IMR-90 (cell line): ENCODE results near the gene NEK4. TPM values are rescaled to one million over a fixed set of nuclear protein-coding genes. Genes with fewer than 3 reads are reported as not detected.

Experiments used
- ATAC-seq: fragments of 200-7000 bp; cut with Tn5 transposase; 2 replicates; pipeline ENCODE4 v1.9.1; 2020; ENCODE audit warnings: low read depth, mild to moderate bottlenecking, moderate library complexity
- BruUV-seq: library from RNA; stranded (reverse); fragments of 400-500 nt; replicated peaks from 2 replicates; lab custom pipeline; 2021; lab: Mats Ljungman, UMichigan
- CTCF ChIA-PET: fragments of 300-600 bp; formaldehyde crosslinking; extraction: SDS; loops from one replicate; lab custom pipeline; 2021; ENCODE audit warnings: antibody characterized with exemption; lab: Yijun Ruan, JAX
- POLR2A ChIA-PET: fragments of 300-600 bp; sonication (Branson Sonifier 250); formaldehyde crosslinking; loops from one replicate; lab custom pipeline; 2022; ENCODE audit warnings: antibody characterized with exemption; ENCODE audit not compliant: unreplicated experiment; lab: Charles Lee
- DNase-seq: peaks from one replicate; pipeline ENCODE4 v3.0.0; 2013
- H2AFZ ChIP-seq: replicated peaks from 2 replicates; pipeline ENCODE3; 2013; ENCODE audit warnings: low read length, mild to moderate bottlenecking; ENCODE audit not compliant: poor library complexity
- H2AK5ac ChIP-seq: 2 replicates; pipeline ENCODE4 v1.6.1; 2013; ENCODE audit warnings: low read depth, low read length, inconsistent platforms
- H2AK9ac ChIP-seq: replicated peaks from 2 replicates; pipeline ENCODE3; 2013; ENCODE audit warnings: mild to moderate bottlenecking, low read depth, low read length, moderate library complexity; ENCODE audit not compliant: poor library complexity
- H2BK120ac ChIP-seq: 2 replicates; pipeline ENCODE4 v1.6.1; 2013; ENCODE audit warnings: low read depth, low read length, inconsistent platforms
- H2BK15ac ChIP-seq: 3 replicates; pipeline ENCODE4 v1.6.1; 2013; ENCODE audit warnings: low read depth, low read length, inconsistent platforms
- H2BK20ac ChIP-seq: 2 replicates; pipeline ENCODE4 v1.6.1; 2013; ENCODE audit warnings: low read depth, mild to moderate bottlenecking, inconsistent platforms, low read length, moderate library complexity
- H2BK5ac ChIP-seq: 2 replicates; pipeline ENCODE4 v1.6.1; 2013; ENCODE audit warnings: mild to moderate bottlenecking, low read depth, low read length, inconsistent platforms; ENCODE audit not compliant: poor library complexity, severe bottlenecking
- H3K14ac ChIP-seq: replicated peaks from 2 replicates; pipeline ENCODE4 v1.6.1; 2013; ENCODE audit warnings: low read depth, low read length, inconsistent platforms
- H3K18ac ChIP-seq: 2 replicates; pipeline ENCODE4 v1.6.1; 2013; ENCODE audit warnings: low read depth, low read length, control low read depth
- H3K23ac ChIP-seq: 2 replicates; pipeline ENCODE4 v1.6.1; 2013; ENCODE audit warnings: low read depth, low read length, inconsistent platforms
- H3K27ac ChIP-seq: 2 replicates; pipeline ENCODE4 v1.5.1; 2013; ENCODE audit warnings: mild to moderate bottlenecking, control low read depth, low read length; ENCODE audit not compliant: insufficient read depth
- H3K27me3 ChIP-seq: 2 replicates; pipeline ENCODE4 v1.6.1; 2013; ENCODE audit warnings: low read length; ENCODE audit not compliant: control insufficient read depth, insufficient read depth
- H3K36me3 ChIP-seq: 2 replicates; pipeline ENCODE4 v1.6.1; 2013; ENCODE audit warnings: low read length, mixed read lengths; ENCODE audit not compliant: control insufficient read depth, insufficient read depth
- H3K4ac ChIP-seq: 2 replicates; pipeline ENCODE4 v1.6.1; 2013; ENCODE audit warnings: low read depth, low read length, inconsistent platforms
- H3K4me1 ChIP-seq: 2 replicates; pipeline ENCODE4 v1.6.1; 2013; ENCODE audit warnings: low read length, mixed read lengths; ENCODE audit not compliant: control insufficient read depth, insufficient read depth
- H3K4me2 ChIP-seq: 2 replicates; pipeline ENCODE4 v1.6.1; 2013; ENCODE audit warnings: low read depth, mild to moderate bottlenecking, control low read depth, low read length, moderate library complexity
- H3K4me3 ChIP-seq: 2 replicates; pipeline ENCODE4 v1.5.1; 2013; ENCODE audit warnings: low read depth, mild to moderate bottlenecking, control low read depth, low read length, moderate library complexity; ENCODE audit not compliant: insufficient read depth
- H3K56ac ChIP-seq: 2 replicates; pipeline ENCODE4 v1.6.1; 2013; ENCODE audit warnings: low read length, inconsistent platforms; ENCODE audit not compliant: insufficient read depth; ENCODE audit errors: extremely low read depth
- H3K79me1 ChIP-seq, 2 experiments: 2 replicates each; pipeline ENCODE4 v1.6.1; 2013; ENCODE audit warnings: low read length in 2 of 2, inconsistent platforms in 1 of 2, low read depth in 1 of 2
- H3K9ac ChIP-seq: 2 replicates; pipeline ENCODE4 v1.6.1; 2013; ENCODE audit warnings: low read depth, low read length, control low read depth
- H3K9me1 ChIP-seq: 2 replicates; pipeline ENCODE4 v1.6.1; 2013; ENCODE audit warnings: low read length, inconsistent platforms; ENCODE audit not compliant: insufficient read depth
- H3K9me3 ChIP-seq: 2 replicates; pipeline ENCODE4 v1.6.1; 2013; ENCODE audit warnings: low read length; ENCODE audit not compliant: control insufficient read depth, insufficient read depth
- H4K20me1 ChIP-seq: 2 replicates; pipeline ENCODE4 v1.6.1; 2013; ENCODE audit warnings: low read length, inconsistent platforms; ENCODE audit not compliant: insufficient read depth
- H4K5ac ChIP-seq: 2 replicates; pipeline ENCODE4 v1.6.1; 2013; ENCODE audit warnings: mild to moderate bottlenecking, low read depth, low read length, control low read depth
- H4K8ac ChIP-seq, 2 experiments: 2 replicates each; pipeline ENCODE4 v1.6.1; 2013; ENCODE audit warnings: low read depth in 2 of 2, low read length in 2 of 2, control low read depth in 1 of 2, inconsistent platforms in 1 of 2
- H4K91ac ChIP-seq: 2 replicates; pipeline ENCODE4 v1.6.1; 2013; ENCODE audit warnings: low read depth, low read length, inconsistent platforms; ENCODE audit not compliant: insufficient read depth
- BHLHE40 ChIP-seq: fragments of 150-350 bp; IDR thresholded peaks from 2 replicates; pipeline ENCODE4 v1.6.1; 2016; ENCODE audit warnings: mild to moderate bottlenecking, low read depth, low read length
- CHD1 ChIP-seq: IDR thresholded peaks from 2 replicates; pipeline ENCODE4 v1.6.1; 2012; ENCODE audit warnings: low read depth, low read length, improper control_type of control experiment
- ELK1 ChIP-seq: fragments of 150-350 bp; IDR thresholded peaks from 2 replicates; pipeline ENCODE4 v1.6.1; 2016; ENCODE audit warnings: low read depth, mild to moderate bottlenecking, low read length, moderate library complexity, borderline replicate concordance
- FOS ChIP-seq: fragments of 150-350 bp; IDR thresholded peaks from 2 replicates; pipeline ENCODE4 v1.6.1; 2016; ENCODE audit warnings: low read depth, low read length
- MAFK ChIP-seq: IDR thresholded peaks from 2 replicates; pipeline ENCODE4 v1.6.1; 2012; ENCODE audit warnings: low read depth, low read length, improper control_type of control experiment
- MXI1 ChIP-seq: IDR thresholded peaks from 2 replicates; pipeline ENCODE4 v1.6.1; 2012; ENCODE audit warnings: low read depth, mild to moderate bottlenecking, low read length, moderate library complexity, borderline replicate concordance
- SMC3 ChIP-seq: fragments of 150-350 bp; IDR thresholded peaks from 2 replicates; pipeline ENCODE4 v1.6.1; 2016; ENCODE audit warnings: low read depth, mild to moderate bottlenecking, antibody characterized with exemption, low read length, moderate library complexity
- WGBS, 2 experiments: methylation state at CpG; one replicate each; pipeline versions ENCODE4 v1.1.5 to v1.1.7; 2013; ENCODE audit warnings: missing lambda C conversion rate in 2 of 2; ENCODE audit not compliant: insufficient read length in 1 of 2; ENCODE audit errors: extremely low coverage in 2 of 2; 5-methylcytosine and 5-hydroxymethylcytosine counted together
- dilution Hi-C: fragments of 300-500 bp; cut with HindIII; formaldehyde crosslinking; loops from one replicate; pipeline ENCODE4 v1.14.3; 2018; ENCODE audit warnings: low sequenced_read_pairs; ENCODE audit not compliant: unreplicated experiment
- in situ Hi-C: fragments of 300-500 bp; cut with MboI; formaldehyde crosslinking; loops from 3 replicates; pipeline ENCODE4 v1.14.3; 2019; ENCODE audit warnings: low sequenced_read_pairs, inconsistent platforms, mixed read lengths
- intact Hi-C: fragments of 100-400 bp; cut with micrococcal nuclease; formaldehyde crosslinking; loops from 2 replicates; pipeline ENCODE4 v1.10.0; 2022
- polyA plus RNA-seq, 3 experiments: library from polyadenylated mRNA; depleted of rRNA; stranded (reverse); fragments of >200 nt; gene quantifications; 2 replicates each; pipeline ENCODE4 v1.2.3, GENCODE V29; 2012; ENCODE audit warnings: low replicate concordance in 1 of 3
- total RNA-seq: library from RNA; depleted of rRNA; stranded (reverse); fragments of >200 nt; gene quantifications from 2 replicates; pipeline ENCODE4 v1.2.3, GENCODE V29; 2012

The NEK4 gene
- total and polyA plus RNA-seq, 2 of the 4 experiments (the other 2 are of a cell fraction), result 10.3 to 24.7 TPM

GRCh38 chr3:52769786-52770455 lies 819 bp downstream of the NEK4 start:
- WGBS, 2 experiments, result 18% methylated on average over 5 of the region's 13 CpGs; no CpG with 5 or more reads in 1 of the 2 experiments
- no peak overlapping the region; the same call in none of the 2 replicates for H3K56ac ChIP-seq
- no peak overlapping the region for H2BK15ac ChIP-seq
- H3K9ac ChIP-seq, result peak overlapping the region; percentile 71
- no peak overlapping the region for H2BK20ac ChIP-seq
- peak overlapping the region; percentile 96 for H3K4me2 ChIP-seq
- H3K23ac ChIP-seq, result no peak overlapping the region; the same call in 1 of the 2 replicates
- peak overlapping the region; percentile 63 for H2AK9ac ChIP-seq
- 0 out of 2 replicates have a peak overlapping the region, but pooled peaks have one; percentile 26 for H3K14ac ChIP-seq
- no peaks in the 10 kb centered on the region for H4K20me1 ChIP-seq
- no peak overlapping the region for H4K5ac ChIP-seq
- H3K18ac ChIP-seq, result no peak overlapping the region
- no peak overlapping the region for H2AK5ac ChIP-seq
- ATAC-seq (no peak), DNase-seq (no peak)
- peaks cover 8% of the 10 kb centered on the region for H3K36me3 ChIP-seq
- H2BK5ac ChIP-seq, result no peak overlapping the region
- H3K9me1 ChIP-seq, result peaks cover 4% of the 10 kb centered on the region
- H2BK120ac ChIP-seq, result no peak overlapping the region
- no peaks in the 10 kb centered on the region for H3K27me3 ChIP-seq
- no peaks in the 10 kb centered on the region for H3K9me3 ChIP-seq
- ChIA-PET POLR2A (no interaction called here), CTCF (no interaction called here)
- no peak overlapping the region for H3K4ac ChIP-seq
- intact Hi-C loops (loop anchor here (2.0 kb wide), 1 partner anchor 165 kb away; no protein-coding TSS in a partner anchor), in situ Hi-C loops (no loop called here), dilution Hi-C loops (no loop called here)
- H3K27ac ChIP-seq, result no peak overlapping the region; the same call in 1 of the 2 replicates
- H4K91ac ChIP-seq, result no peak overlapping the region
- peak overlapping the region; percentile 96 for H2AFZ ChIP-seq
- peak overlapping the region in 1 of 2 experiments; percentile 57; a peak in 2 of 4 replicates for H4K8ac ChIP-seq
- H3K4me1 ChIP-seq, result no peaks in the 10 kb centered on the region
- no TSS peak for BruUV-seq
- peak overlapping the region; percentile 71 for H3K4me3 ChIP-seq
- no peak for TF ChIP-seq ELK1
- TF ChIP-seq FOS, result no peak
- TF ChIP-seq CHD1, result no peak
- TF ChIP-seq BHLHE40, result no peak
- no peak for TF ChIP-seq MAFK
- no peak for TF ChIP-seq SMC3
- no peak for TF ChIP-seq MXI1
- peaks cover 13 to 23% of the 10 kb centered on the region in 2 experiments for H3K79me1 ChIP-seq
